HEK293T (cell line): ENCODE results near the gene HELB.
A peak's percentile ranks its signal among the peaks of the same experiment; 100 is the strongest.

Experiments
- CTCF ChIA-PET: fragments of 350-600 bp; formaldehyde crosslinking; extraction: SDS; loops from one replicate; lab custom pipeline; 2021; ENCODE audit warnings: antibody characterized with exemption, inconsistent platforms; lab: Yijun Ruan, JAX
- POLR2A ChIA-PET: fragments of 350-600 bp; formaldehyde crosslinking; extraction: SDS; loops from one replicate; lab custom pipeline; 2020; ENCODE audit warnings: antibody characterized with exemption, inconsistent platforms; lab: Yijun Ruan, JAX
- DNase-seq: peaks from one replicate; pipeline ENCODE4 v3.0.0; 2012; ENCODE audit warnings: mixed read lengths; ENCODE audit errors: extremely low spot score
- ARNT ChIP-seq: fragments of 450-650 bp; IDR thresholded peaks from 2 replicates; pipeline ENCODE4 v1.6.1; 2017; ENCODE audit warnings: mild to moderate bottlenecking
- BHLHE40 ChIP-seq: fragments of 450-650 bp; IDR thresholded peaks from 2 replicates; pipeline ENCODE4 v1.6.1; 2016; ENCODE audit warnings: mild to moderate bottlenecking, moderate library complexity, borderline replicate concordance
- CTBP1 ChIP-seq: fragments of 450-650 bp; IDR thresholded peaks from 2 replicates; pipeline ENCODE4 v1.6.1; 2016; ENCODE audit warnings: borderline replicate concordance
- ELF4 ChIP-seq: fragments of 450-650 bp; IDR thresholded peaks from 2 replicates; pipeline ENCODE4 v1.6.1; 2017; ENCODE audit warnings: antibody characterized with exemption
- FOXA1 ChIP-seq: fragments of 450-650 bp; IDR thresholded peaks from 2 replicates; pipeline ENCODE4 v1.6.1; 2016; ENCODE audit warnings: mild to moderate bottlenecking
- FOXK2 ChIP-seq: fragments of 450-650 bp; IDR thresholded peaks from 2 replicates; pipeline ENCODE4 v1.6.1; 2016; ENCODE audit warnings: mild to moderate bottlenecking
- FOXM1 ChIP-seq: fragments of 450-650 bp; IDR thresholded peaks from 2 replicates; pipeline ENCODE4 v1.6.1; 2017; ENCODE audit warnings: mild to moderate bottlenecking, borderline replicate concordance
- HDGF ChIP-seq: fragments of 450-650 bp; IDR thresholded peaks from 2 replicates; pipeline ENCODE4 v1.6.1; 2017; ENCODE audit warnings: antibody characterized with exemption, borderline replicate concordance
- L3MBTL2 ChIP-seq: fragments of 450-650 bp; conservative IDR thresholded peaks from 2 replicates; pipeline ENCODE4 v1.6.1; 2016; ENCODE audit warnings: mild to moderate bottlenecking
- LEF1 ChIP-seq: fragments of 450-650 bp; IDR thresholded peaks from 2 replicates; pipeline ENCODE4 v1.6.1; 2017; ENCODE audit warnings: mild to moderate bottlenecking, borderline replicate concordance
- NFRKB ChIP-seq: fragments of 450-650 bp; IDR thresholded peaks from 2 replicates; pipeline ENCODE4 v1.6.1; 2016; ENCODE audit warnings: mild to moderate bottlenecking, moderate library complexity
- PKNOX1 ChIP-seq: fragments of 450-650 bp; IDR thresholded peaks from 2 replicates; pipeline ENCODE4 v1.6.1; 2016
- SP1 ChIP-seq: fragments of 450-650 bp; IDR thresholded peaks from 2 replicates; pipeline ENCODE4 v1.6.1; 2017
- SUZ12 ChIP-seq: fragments of 450-650 bp; IDR thresholded peaks from 2 replicates; pipeline ENCODE4 v1.6.1; 2016; ENCODE audit warnings: mild to moderate bottlenecking
- TARDBP ChIP-seq: fragments of 450-650 bp; IDR thresholded peaks from 2 replicates; pipeline ENCODE4 v1.6.1; 2016
- ZNF384 ChIP-seq: fragments of 450-650 bp; IDR thresholded peaks from 2 replicates; pipeline ENCODE4 v1.6.1; 2016

HELB gene

GRCh38 chr12:66269142-66269541 lies 33.2 kb upstream of the HELB start:
- ChIA-PET POLR2A (no interaction called here), CTCF (interaction anchor here (1.1 to 1.6 kb wide), 5 partner anchors 10 to 139 kb away, joined by 3 to 7 read pairs (median 4); partner anchors contain the start of gene HELB)
- TF ChIP-seq BHLHE40: no peak
- TF ChIP-seq FOXM1: no peak
- no peak for TF ChIP-seq FOXK2
- no peak for TF ChIP-seq CTBP1
- TF ChIP-seq TARDBP: no peak
- no peak for TF ChIP-seq ARNT
- no peak for TF ChIP-seq ELF4
- TF ChIP-seq SP1: no peak
- no peak for TF ChIP-seq FOXA1
- no peak for DNase-seq

GRCh38 chr12:66269757-66270383 lies 32.4 kb upstream of the HELB start:
- ChIA-PET CTCF (interaction anchor here (0.7 to 1.6 kb wide), 7 partner anchors 9 to 217 kb away, joined by 3 to 7 read pairs (median 3); partner anchors contain the start of gene HELB), POLR2A (no interaction called here)
- DNase-seq: peak; percentile 55
- TF ChIP-seq L3MBTL2: no peak
- no peak for TF ChIP-seq SUZ12
- TF ChIP-seq FOXM1: no peak
- TF ChIP-seq ZNF384: no peak
- no peak for TF ChIP-seq FOXA1
- TF ChIP-seq PKNOX1: no peak
- no peak for TF ChIP-seq NFRKB
- TF ChIP-seq SP1: no peak
- no peak for TF ChIP-seq CTBP1
- TF ChIP-seq ARNT: no peak

- no peak for TF ChIP-seq ZNF384
- no peak for TF ChIP-seq FOXA1
- TF ChIP-seq LEF1: no peak
- TF ChIP-seq SUZ12: no peak
- TF ChIP-seq BHLHE40: no peak
- no peak for TF ChIP-seq L3MBTL2
- TF ChIP-seq CTBP1: no peak
- no peak for TF ChIP-seq ARNT
- TF ChIP-seq SP1: no peak
- TF ChIP-seq HDGF: no peak
- no peak for TF ChIP-seq FOXK2
- no peak for DNase-seq
- POLR2A ChIA-PET: no interaction called here
- CTCF ChIA-PET: interaction anchor here (0.6 to 1.6 kb wide), 4 partner anchors 8 to 394 kb away, joined by 3 to 7 read pairs (median 4); partner anchors contain the start of gene HELB
Observed at GRCh38 chr12:66270613-66271012, 31.7 kb upstream of the HELB start.

- ChIA-PET CTCF (interaction anchor here (0.8 kb wide), 1 partner anchor 37 kb away, joined by 3 read pairs; no protein-coding TSS in a partner anchor), POLR2A (interaction anchor here (0.8 to 1.1 kb wide), 2 partner anchors 15 to 103 kb away, joined by 3 read pairs; partner anchors contain the start of gene TMBIM4)
- TF ChIP-seq NFRKB: no peak
- no peak for TF ChIP-seq FOXM1
- no peak for TF ChIP-seq TARDBP
- no peak for TF ChIP-seq PKNOX1
- no peak for DNase-seq
Observed at GRCh38 chr12:66272650-66273049, 29.6 kb upstream of the HELB start.

- POLR2A ChIA-PET: interaction anchor here (0.8 to 1.1 kb wide), 2 partner anchors 16 to 104 kb away, joined by 3 read pairs; partner anchors contain the start of gene TMBIM4
- CTCF ChIA-PET: interaction anchor here (0.8 kb wide), 1 partner anchor 38 kb away, joined by 3 read pairs; no protein-coding TSS in a partner anchor
- TF ChIP-seq L3MBTL2: no peak
- TF ChIP-seq FOXK2: no peak
- TF ChIP-seq ARNT: no peak
- TF ChIP-seq CTBP1: no peak
- TF ChIP-seq LEF1: no peak
- no peak for TF ChIP-seq TARDBP
- no peak for TF ChIP-seq SP1
- no peak for TF ChIP-seq ZNF384
- TF ChIP-seq FOXM1: no peak
- DNase-seq: no peak
Observed at GRCh38 chr12:66273147-66273546, 29.1 kb upstream of the HELB start.

- ChIA-PET POLR2A (no interaction called here), CTCF (no interaction called here)
- TF ChIP-seq SP1 (no peak), HDGF (no peak), ELF4 (no peak), SUZ12 (no peak), L3MBTL2 (no peak), TARDBP (no peak), LEF1 (no peak), FOXK2 (no peak), FOXM1 (no peak), PKNOX1 (no peak), CTBP1 (no peak)
- DNase-seq: no peak
Observed at GRCh38 chr12:66275040-66275439, 27.3 kb upstream of the HELB start.
